Left lobe of liver (tissue), 2 donors: ENCODE measurements around the gene HAND1. TPM values are rescaled to one million over a fixed set of nuclear protein-coding genes. Genes with fewer than 3 reads are reported as not detected.

Experiments
- ATAC-seq: fragments of 200-7000 bp; cut with Tn5 transposase; one replicate; pipeline ENCODE4 v1.9.1; 2020; ENCODE audit warnings: mild to moderate bottlenecking, moderate library complexity
- DNase-seq: peaks from one replicate; pipeline ENCODE4 v3.0.0-alpha.2; 2020; ENCODE audit warnings: low spot score
- total RNA-seq: library from RNA; stranded (reverse); gene quantifications from one replicate; pipeline ENCODE4 v1.2.1, GENCODE V29; 2021
- donor health status: DM: no; HTN: no; CAD: no; lungs with moderate emphysema.
- donor health status: DM: no; HTN: yes; CAD: no.

Gene HAND1
- total RNA-seq, 1 donor from 2014 or later = not detected

- no peak for ATAC-seq
- no peak for DNase-seq
These were observed 16.5 kb downstream of the HAND1 start for GRCh38 chr5:154461531-154461930.

GRCh38 chr5:154460172-154460571 lies 17.9 kb downstream of the HAND1 start:
- ATAC-seq (peak; percentile 87), DNase-seq (no peak)

DNA sequence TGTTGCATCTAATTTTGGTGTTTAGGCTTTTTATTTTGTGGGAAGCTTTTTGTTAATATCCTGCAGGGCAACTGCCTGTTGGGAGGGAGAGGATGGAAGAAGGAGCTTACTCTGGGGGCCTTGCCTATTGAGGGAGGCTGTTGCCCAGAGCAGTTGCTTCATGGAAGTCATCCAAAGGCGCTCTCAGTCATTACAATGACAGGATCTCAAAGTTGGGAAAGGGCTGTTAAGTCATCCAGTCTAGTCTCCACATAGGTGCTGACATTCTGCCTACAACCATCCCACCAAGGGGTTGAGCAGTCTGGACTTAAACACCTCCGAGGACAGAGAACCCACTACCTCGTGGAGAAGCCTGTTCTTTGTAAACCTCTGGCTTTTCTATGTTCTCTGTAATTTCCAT lies 19.0 kb downstream of the HAND1 start:
- no peak for ATAC-seq
- DNase-seq = no peak

- no peak for DNase-seq
- ATAC-seq = no peak
These were observed 21.5 kb downstream of the HAND1 start for GRCh38 chr5:154456540-154456939.

- ATAC-seq (no peak), DNase-seq (no peak)
These were observed 22.4 kb downstream of the HAND1 start for GRCh38 chr5:154455585-154455984.

GRCh38 chr5:154451957-154452356 lies 26.1 kb downstream of the HAND1 start:
- ATAC-seq (no peak), DNase-seq (no peak)

DNA sequence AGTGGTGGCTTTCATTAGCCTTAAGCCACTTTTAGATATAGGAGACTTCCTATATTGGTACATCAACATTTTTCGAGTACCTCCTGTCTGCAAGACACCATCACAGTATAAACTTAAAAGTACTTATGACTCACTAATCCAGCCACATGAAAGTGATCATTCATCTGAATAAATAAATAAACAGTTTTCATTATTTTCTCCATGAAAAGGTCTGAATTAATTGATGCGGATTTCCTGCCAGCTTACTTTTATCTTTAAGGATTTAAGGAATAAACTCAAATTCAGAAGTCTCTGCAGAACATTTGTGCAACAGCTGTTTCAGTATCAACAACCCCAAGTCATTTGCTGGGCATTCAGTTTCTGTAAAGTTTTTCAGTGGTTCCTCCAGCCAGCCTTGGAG lies 28.2 kb downstream of the HAND1 start:
- ATAC-seq = no peak
- DNase-seq = no peak

DNA sequence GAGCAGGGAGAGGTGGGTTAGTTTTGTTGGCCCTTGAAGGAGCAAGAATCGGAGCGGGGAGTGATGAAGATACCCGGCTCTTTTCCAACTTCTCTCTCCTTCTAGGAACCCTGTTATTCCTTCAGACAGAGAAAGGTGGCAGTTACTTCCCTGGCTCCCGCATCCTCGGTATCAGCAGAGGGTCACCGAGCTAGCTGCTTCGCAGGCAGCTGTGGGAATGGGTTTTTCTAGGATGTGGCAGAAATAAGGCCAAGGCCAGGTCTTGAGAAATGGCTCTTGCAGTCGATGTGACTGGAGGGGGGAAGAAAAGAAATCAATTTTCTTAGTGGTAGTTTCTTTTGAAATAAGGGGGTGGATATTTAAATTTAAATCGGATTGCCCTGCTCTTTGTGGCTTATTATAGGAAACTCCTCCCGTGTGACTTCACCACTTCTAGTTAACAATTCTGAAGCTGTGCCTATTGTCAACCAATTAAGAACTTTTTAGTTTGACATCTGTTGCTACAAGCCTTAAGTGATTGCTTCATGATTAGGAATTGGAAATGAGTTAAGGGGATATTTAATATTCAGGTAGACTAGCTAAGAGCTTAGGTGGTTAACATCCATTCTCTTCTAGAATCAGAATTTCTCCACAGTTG lies 30.8 kb downstream of the HAND1 start:
- ATAC-seq (no peak), DNase-seq (no peak)

DNA sequence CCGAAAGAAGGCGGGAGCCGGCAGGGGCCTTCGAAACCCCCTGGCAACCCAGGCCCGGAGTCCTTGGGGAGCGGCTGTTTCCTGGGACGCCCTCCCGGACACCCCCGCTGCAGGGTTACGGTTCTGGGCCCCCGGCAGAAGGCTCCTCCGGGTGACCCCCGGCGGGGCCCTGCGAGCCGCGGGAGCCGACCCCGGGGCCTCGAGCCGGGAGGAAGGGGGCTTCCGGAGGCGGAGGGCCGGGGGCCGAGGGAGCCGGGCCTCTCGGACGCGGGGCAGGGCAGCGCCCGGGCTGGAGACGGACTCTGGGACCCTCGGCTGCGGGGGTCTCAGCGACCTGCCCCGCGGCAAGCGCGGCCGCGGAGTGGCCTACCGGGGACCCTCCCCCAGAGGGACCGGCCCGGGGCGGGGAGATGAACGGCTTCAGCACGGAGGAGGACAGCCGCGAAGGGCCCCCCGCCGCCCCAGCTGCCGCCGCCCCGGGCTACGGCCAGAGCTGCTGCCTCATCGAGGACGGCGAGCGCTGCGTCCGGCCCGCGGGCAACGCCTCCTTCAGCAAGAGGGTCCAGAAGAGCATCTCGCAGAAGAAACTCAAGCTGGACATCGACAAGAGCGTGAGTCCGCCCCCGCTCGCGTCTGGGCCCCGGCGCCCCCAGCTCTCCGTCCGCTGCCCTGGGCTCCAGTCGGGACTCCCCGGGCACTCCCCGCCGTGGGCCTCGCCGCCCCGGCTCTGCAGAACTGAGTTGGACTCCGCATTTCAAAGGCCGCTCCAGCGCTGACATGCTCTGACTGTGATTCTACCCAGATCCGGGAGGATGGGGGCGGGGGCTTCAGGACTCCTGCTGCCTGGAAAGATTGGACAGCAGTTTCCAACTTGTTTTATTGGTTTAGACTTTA lies 31.6 kb downstream of the HAND1 start:
- DNase-seq (peak; percentile 59), ATAC-seq (peak; percentile 41)

DNA sequence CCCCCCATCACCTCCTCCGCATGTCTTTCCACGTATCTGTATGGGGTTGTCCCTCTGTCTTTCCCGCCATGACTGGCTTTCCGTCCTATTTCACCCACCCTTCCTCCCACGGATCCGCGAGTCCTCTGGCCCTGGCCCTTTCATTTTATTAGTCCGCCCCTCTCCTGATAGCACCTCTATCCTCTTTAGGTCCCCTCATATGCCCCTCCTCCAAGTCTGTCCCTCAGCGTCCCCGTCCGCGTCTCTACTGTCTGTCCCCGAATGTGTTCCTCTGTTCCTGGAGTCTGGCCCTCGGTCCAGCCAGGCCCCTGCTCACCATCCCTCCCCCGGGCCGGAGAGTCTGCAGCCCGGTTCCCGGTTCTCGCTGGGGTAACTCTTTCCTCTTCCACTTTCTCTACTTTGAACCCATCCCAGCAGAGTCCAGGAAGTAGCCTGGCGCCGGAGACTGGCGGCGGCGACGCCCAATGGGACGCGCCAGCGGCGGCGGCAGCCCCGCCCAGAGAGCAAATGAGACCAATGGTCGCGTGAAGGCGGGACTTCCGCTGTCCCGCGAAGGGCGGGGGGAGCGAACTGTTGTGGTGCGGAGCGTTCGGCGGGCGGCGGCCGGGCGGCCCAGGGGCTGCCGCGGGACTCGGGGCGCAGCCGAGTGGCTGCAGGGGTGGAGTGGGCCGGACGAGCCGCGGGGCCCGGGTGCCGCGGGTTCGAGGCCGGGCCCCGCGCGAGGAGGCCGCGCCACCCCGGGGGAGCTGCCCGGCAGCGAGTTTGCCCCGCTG lies 32.4 kb downstream of the HAND1 start, which contains the start of gene SAP30L:
TSS of gene SAP30L (plus strand) at position 576 of the 773 bp plus-strand sequence. CDS start 608 bp downstream, outside the sequence.
- ATAC-seq (peak; percentile 96), DNase-seq (peak; percentile 98)

DNA sequence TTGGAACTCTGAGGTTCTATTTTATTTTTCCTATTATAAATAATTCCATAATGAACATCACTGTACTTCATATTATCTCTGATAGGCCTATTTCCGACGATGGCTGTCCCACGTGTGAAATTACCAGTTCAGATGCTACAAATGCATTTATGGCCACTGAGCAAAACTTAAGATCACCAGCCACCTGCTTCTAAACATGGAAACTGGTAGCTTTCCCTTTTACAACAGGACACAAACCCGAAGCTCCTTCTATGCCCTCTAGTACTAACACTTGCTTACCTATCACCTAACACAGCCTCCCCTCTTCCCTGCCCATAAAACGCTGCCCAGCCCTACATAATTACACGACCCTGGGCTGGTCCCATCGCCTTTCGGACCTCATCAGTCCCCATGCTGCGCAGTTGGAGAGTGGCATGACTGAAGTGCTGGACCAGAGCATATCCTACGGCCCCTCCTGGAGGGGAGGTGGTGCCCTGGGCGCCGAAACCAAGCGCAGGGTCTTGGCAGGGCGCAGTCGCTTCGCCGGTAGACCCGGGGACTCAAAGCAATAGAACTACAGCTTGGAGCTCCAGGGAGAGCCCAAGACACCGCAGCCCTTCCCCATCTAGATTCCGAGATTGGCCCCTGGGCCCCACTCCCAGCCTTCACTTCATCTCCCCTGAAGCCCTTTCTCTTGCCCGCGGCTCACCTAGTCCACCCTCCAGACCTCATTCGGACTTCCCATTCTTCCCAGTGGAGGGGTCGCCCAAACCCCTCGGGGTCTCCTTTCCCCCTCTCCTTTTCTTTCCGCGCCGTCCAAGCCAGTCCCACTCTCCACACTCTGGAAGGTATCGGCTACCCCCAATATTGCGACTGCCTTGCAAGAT lies 33.2 kb downstream of the HAND1 start:
- ATAC-seq (peak; percentile 6), DNase-seq (no peak)

- ATAC-seq (no peak), DNase-seq (no peak)
These were observed 35.2 kb downstream of the HAND1 start for GRCh38 chr5:154442801-154443200.

GRCh38 chr5:154440540-154440939 lies 37.5 kb downstream of the HAND1 start:
- DNase-seq = no peak
- no peak for ATAC-seq

DNA sequence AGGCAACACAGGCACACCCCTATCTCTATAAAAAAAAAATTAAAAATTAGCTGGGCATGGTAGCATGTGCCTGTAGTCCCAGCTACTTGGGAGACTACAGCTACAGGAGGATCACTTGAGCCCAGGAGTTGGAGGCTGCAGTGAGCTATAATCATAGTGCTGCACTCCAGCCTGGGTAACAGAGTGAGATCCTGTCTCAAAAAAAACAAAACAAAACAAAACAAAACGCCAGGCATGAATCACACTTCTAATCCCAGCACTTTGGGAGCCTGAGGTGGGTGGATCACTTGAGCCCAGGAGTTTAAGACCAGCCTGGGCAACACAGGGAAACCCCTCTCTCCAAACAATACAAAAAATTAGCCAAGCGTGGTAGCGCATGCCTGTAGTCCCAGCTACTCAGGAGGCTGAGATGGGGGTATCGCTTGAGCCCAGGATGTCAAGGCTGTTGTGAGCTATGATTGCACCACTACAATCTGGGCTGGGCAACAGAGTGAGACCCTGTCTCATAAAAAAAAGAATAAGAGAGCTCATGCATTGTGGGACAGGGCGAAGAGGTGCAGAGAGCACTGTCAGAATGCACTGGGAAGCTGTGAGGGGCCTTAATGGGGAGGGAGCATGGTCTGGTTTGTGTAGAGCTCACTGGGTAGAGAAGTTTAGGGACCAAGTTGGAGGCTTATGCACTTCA lies 40.6 kb downstream of the HAND1 start:
- DNase-seq = no peak
- ATAC-seq = no peak

DNA sequence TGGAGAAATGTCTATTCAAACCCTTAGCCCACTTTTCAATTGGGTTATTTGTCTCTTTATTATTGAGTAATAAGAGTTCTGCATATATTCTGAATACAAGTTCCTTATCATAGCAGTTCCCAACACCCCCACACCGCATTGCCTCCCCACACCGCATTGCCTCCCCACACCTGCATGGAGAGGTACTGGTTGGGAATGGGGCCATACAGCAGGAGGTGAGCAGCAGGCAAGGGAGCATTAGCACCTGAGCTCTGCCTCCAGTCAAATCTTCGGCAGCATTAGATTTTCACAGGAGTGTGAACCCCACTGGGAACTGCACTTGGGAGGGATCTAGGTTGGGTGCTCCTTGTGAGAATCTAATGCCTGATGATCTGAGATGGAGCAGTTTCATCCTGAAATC lies 42.8 kb downstream of the HAND1 start:
- DNase-seq (no peak), ATAC-seq (no peak)

DNA sequence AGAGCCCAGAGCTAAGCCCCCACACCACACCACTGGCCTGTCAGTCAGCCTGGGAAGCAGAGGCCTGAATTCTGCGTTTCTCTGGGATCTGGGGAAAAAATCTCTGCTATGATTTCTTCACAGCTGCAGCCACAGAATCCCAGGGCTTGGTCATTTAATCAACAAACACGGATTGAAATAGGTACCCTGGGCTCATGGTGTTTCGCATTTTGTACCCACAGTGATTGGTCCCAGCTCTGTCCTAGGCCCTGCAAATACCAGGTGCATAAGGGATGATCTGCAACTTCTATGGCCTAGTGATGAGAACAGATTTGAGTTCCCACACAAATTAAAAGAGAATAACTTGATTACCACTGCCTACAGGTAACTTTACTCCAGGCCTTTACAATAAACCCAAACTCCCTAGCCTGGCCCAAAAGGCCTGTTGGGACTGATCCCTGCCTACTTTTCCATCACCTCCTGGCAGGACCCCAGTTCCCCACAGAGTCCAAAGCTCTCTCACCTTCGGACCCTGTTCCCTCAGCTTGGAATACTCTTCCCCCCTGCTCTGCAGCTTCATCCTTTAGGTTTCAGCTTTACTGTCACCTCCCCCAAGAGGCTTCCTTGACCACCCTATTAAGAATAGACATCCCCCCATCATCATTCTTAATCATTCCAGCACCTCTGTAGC lies 46.9 kb downstream of the HAND1 start:
- ATAC-seq = peak; percentile 77
- no peak for DNase-seq

- DNase-seq (no peak), ATAC-seq (no peak)
These were observed 47.6 kb downstream of the HAND1 start for GRCh38 chr5:154430466-154430865.

- ATAC-seq = no peak
- no peak for DNase-seq
These were observed 48.7 kb downstream of the HAND1 start for GRCh38 chr5:154429341-154429740.

GRCh38 chr5:154428208-154428607 lies 49.8 kb downstream of the HAND1 start:
- no peak for DNase-seq
- ATAC-seq = no peak
